ENCODE data around the gene RIN1.

The RIN1 gene

DNA sequence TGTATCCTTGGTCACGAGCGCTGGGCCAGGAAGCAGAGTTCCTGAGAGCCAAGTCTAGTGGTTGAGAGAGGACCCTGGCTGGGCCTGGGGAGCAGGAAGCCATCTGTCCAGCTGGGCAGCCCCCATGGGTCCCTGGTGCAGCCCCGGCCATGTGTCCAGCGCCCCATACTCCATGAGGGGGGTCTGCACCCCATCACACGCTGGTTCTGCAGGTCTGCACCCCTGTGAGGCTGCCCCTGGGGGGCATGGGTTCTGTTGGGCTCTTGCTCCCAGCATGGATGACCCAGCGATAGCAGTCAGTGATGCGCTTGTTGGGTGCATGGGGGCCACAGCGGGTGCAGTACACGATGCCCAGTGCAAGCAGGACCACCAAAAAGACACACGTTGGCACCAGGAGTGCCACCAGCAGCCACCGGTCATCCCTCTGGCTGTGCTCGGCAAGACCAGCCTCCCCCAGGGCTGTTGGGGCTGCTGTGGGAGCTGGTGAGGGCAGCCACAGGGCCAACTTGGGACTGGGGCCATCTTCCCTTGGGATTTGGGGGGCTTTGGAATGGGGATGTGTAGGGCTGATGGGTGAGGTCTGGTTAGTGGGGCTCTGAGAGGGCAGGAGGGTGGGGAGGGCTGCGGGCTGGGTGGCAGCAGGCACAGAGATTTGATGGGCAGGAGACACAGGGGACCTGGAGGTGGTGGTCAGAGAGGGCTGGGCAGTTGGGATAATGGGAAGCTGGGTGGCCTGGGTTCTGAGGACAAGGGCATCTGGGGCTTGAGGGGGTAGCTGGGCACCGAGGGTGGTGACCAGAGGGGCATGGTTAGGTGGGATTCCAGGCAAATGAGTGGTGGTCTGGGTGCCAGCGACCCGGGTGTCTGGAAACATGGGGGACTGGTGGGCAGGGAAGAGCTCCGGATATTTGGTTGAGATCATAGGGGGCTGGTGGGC is 21.4 kb downstream of the RIN1 start:
- TF ChIP-seq, protein P1, sequence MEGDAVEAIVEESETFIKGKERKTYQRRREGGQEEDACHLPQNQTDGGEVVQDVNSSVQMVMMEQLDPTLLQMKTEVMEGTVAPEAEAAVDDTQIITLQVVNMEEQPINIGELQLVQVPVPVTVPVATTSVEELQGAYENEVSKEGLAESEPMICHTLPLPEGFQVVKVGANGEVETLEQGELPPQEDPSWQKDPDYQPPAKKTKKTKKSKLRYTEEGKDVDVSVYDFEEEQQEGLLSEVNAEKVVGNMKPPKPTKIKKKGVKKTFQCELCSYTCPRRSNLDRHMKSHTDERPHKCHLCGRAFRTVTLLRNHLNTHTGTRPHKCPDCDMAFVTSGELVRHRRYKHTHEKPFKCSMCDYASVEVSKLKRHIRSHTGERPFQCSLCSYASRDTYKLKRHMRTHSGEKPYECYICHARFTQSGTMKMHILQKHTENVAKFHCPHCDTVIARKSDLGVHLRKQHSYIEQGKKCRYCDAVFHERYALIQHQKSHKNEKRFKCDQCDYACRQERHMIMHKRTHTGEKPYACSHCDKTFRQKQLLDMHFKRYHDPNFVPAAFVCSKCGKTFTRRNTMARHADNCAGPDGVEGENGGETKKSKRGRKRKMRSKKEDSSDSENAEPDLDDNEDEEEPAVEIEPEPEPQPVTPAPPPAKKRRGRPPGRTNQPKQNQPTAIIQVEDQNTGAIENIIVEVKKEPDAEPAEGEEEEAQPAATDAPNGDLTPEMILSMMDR (conservative IDR thresholded peaks at IDR 0.05; ENCODE audit: low read depth, low read length), result no peak
- no peak for DNase-seq (ENCODE audit: low read depth)
- peak overlapping the region; percentile 74 for H3K4me3 ChIP-seq (ENCODE audit: low read depth, low read length)

DNA sequence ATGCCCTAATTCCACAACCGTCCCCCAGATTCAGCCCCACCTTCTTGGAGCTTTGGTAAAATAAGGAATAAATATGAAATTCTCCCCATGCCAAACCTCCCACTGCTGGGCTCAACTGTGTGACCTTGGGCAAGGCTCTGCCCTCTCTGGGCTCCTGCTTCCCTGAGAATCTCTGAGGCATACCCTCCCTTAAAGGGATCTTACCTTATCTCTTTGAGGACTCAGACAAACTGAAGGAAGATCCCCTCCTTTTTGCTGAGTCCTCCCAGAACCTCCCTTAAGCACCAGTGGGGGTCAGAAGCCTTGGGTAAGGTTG is 22.1 kb downstream of the RIN1 start:
- DNase-seq (ENCODE audit: low read depth), result no peak
- TF ChIP-seq, protein P1 (conservative IDR thresholded peaks at IDR 0.05; ENCODE audit: low read depth, low read length), result no peak
- peak overlapping the region; percentile 74 for H3K4me3 ChIP-seq (ENCODE audit: low read depth, low read length)

DNA sequence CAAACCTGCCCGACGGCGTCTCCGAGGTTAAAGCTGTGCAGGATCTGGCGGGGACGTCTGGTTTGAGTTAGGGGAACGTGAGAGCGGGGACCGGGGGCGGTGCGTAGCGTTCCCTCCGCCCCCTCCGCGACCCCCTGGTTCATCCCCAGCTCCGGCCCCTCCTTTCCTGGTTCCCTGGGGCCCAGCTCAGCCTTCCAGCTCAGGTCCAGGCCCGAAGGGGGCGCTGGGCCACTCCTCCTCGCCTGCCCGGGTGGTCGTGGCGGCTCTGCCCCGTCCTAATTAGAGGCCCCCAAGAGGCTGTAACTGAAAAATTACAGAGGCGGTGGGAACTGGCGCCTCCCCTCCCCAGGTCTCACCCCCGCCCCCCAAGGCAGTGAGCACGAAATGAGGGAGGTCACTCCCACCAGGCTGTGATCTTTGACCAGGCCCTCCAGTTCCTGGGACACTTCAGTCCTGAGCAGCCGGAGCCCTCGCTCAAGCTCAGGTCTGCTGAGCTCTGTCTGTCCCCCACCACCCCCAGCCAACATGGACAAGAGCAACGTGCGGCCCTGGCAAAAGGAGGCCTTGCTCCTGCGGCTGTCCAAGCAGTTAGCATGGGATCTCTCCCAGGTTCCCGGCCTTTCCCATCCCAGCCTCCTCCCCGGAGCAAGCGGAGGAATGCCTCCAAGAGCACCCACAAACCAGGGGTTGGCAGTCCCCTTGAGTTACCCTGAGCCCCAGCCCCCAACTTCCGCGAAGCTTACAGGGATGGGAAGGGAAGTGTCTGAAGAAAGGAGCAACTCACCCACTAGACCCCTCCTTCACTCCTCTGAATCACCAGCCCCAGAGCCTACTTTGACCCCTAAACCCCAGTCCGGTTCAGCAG is 22.7 kb downstream of the RIN1 start:
- peak overlapping the region; percentile 74 for H3K4me3 ChIP-seq (ENCODE audit: low read depth, low read length)
- TF ChIP-seq, protein P1 (conservative IDR thresholded peaks at IDR 0.05; ENCODE audit: low read depth, low read length), result peak; percentile 54
- peak; percentile 51 for DNase-seq (ENCODE audit: low read depth)

DNA sequence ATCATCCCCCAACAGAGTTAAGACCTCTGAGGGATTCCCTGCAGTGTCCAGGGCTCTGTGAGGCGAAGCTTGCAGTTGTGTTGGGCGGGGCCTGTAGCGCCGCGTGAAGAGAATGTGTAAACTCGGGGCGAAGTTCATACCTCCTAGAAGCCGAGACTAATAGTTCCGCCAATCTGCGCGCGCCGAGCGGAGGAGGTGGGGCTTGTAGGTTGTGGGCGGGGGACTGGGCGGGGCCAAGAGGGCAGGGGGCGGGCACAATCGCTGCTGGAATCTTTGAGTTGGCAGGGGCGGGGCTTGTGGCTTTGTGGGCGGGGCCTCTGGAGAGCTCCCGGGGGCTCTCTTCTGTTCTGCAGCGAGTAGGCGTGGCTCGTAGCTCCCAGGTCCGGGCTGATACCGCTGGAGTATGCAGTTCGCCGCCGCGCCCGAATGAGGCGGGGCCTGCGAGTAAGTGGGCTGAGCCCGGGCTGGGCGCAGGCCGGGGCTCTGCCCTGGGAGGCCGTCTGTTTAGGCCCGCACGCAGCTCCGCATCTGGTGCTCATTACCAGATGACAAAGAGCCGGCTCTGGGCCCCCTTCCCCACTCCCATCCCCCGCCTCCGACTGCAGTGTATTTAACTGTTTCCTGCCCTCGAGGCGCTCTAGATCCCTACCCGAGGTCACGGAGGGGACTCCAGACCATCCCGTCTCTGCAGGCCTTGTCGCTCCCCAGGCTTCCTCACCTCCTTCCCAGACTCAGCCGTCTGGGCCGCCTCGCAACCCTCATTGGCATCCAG is 23.5 kb downstream of the RIN1 start:
- DNase-seq (ENCODE audit: low read depth), result peak; percentile 100

DNA sequence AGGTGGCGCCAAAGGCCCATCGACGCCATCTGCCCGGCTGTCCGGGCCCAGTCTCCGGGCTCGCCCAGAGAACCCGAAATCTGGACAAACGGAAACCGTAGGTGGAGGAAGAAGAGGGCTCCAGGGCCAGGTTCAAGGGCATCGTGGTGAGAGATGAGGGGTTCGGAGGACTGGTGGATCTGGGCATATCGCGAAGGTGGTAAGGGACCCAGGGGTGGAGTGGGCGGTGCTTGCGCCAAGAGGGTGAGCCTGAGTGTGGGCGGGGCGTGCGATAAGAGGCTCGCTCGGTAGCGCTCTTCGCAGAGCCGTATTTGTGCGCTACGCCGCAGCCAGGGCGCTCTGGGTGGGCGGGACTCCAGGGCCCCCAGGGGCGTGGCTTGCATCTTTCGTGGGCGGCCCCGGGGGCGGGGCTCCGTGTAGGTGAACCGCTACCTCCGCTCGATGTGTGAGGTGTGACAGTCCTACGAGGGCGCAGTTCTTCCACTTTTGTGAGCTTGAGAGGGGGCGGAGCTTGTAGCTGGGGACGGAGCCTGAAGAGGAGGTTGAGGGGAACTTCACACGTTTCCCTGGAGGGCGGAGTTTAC is 24.2 kb downstream of the RIN1 start:
- peak overlapping the region; percentile 65 for H3K4me3 ChIP-seq (ENCODE audit: low read depth, low read length)
- peak; percentile 97 for DNase-seq (ENCODE audit: low read depth)

More for the DNA sequence above, 23.5 kb downstream of the RIN1 start:
- peak overlapping the region; percentile 74 for H3K4me3 ChIP-seq (ENCODE audit: low read depth, low read length)
- TF ChIP-seq, protein P1 (conservative IDR thresholded peaks at IDR 0.05; ENCODE audit: low read depth, low read length), result no peak

More for the DNA sequence above, 24.2 kb downstream of the RIN1 start:
- TF ChIP-seq, protein P1 (conservative IDR thresholded peaks at IDR 0.05; ENCODE audit: low read depth, low read length), result peak; percentile 96

All from choroid plexus epithelial cell (primary cell).